Measurements from ENCODE around the gene OSBPL1A. TPM values are rescaled to one million over a fixed set of nuclear protein-coding genes. Genes with fewer than 3 reads are reported as not detected.
A peak's percentile ranks its signal among the peaks of the same experiment; 100 is the strongest.

The OSBPL1A gene
- total and polyA plus RNA-seq, 5 experiments from 2014 or later = 1.3 to 2.4 (median 1.7) TPM

- Mint-ChIP-seq H3K9me3 (no peaks in the 10 kb centered on the region), H3K27me3 (no peaks in the 10 kb centered on the region), H3K27ac (peak overlapping the region in 1 of 10 donors; percentile 0), H3K36me3 (no peaks in the 10 kb centered on the region), H3K4me1 (no peaks in the 10 kb centered on the region), H3K4me3 (no peak overlapping the region)
- DNase-seq (no peak), ATAC-seq (no peak)
- POLR2A ChIA-PET = no interaction called here
These were observed 177.9 kb downstream of the OSBPL1A start for GRCh38 chr18:24219561-24220317.

DNA sequence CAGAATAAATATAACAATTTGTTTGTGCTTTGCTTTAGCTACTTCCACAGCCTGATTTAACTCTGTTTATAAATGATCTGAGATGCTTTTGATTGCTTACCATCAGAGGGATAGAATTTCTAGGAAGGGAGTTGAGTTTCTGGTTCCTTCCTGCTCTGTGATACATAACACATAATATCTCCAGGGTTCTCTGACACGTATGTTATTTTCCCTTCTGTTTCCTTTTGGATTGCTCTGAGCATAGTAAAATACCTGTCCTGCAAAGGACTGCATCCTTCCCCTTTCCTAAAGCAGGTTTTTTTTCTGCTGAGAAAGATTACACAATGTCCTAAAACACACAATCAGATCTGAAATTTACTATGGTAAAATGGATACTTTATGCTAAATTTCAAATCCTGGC, 182.7 kb downstream of the OSBPL1A start:
- POLR2A ChIA-PET = no interaction called here
- peaks cover 0 to 2% (median 0%) of the 10 kb centered on the region in 3 donors for H3K36me3 Mint-ChIP-seq
- no peaks in the 10 kb centered on the region for H3K9me3 Mint-ChIP-seq
- DNase-seq = no peak
- ATAC-seq = no peak
- H3K27me3 Mint-ChIP-seq = no peaks in the 10 kb centered on the region
- H3K4me3 Mint-ChIP-seq = no peak overlapping the region
- no peak overlapping the region for H3K27ac Mint-ChIP-seq
- H3K4me1 Mint-ChIP-seq = no peaks in the 10 kb centered on the region

GRCh38 chr18:24214144-24214543, 183.5 kb downstream of the OSBPL1A start:
- Mint-ChIP-seq H3K9me3 (no peaks in the 10 kb centered on the region), H3K27me3 (no peaks in the 10 kb centered on the region), H3K27ac (no peak overlapping the region), H3K4me3 (no peak overlapping the region), H3K4me1 (no peaks in the 10 kb centered on the region), H3K36me3 (peaks cover 0 to 2% (median 0%) of the 10 kb centered on the region in 3 donors)
- ATAC-seq (no peak), DNase-seq (no peak)
- POLR2A ChIA-PET = no interaction called here

GRCh38 chr18:24212939-24213338, 184.7 kb downstream of the OSBPL1A start:
- DNase-seq (no peak), ATAC-seq (no peak)
- H3K9me3 Mint-ChIP-seq = no peaks in the 10 kb centered on the region
- no peaks in the 10 kb centered on the region for H3K4me1 Mint-ChIP-seq
- no peak overlapping the region for H3K27ac Mint-ChIP-seq
- no peaks in the 10 kb centered on the region for H3K27me3 Mint-ChIP-seq
- no peak overlapping the region for H3K4me3 Mint-ChIP-seq
- peaks cover 0 to 2% (median 0%) of the 10 kb centered on the region in 3 donors for H3K36me3 Mint-ChIP-seq
- POLR2A ChIA-PET = no interaction called here

DNA sequence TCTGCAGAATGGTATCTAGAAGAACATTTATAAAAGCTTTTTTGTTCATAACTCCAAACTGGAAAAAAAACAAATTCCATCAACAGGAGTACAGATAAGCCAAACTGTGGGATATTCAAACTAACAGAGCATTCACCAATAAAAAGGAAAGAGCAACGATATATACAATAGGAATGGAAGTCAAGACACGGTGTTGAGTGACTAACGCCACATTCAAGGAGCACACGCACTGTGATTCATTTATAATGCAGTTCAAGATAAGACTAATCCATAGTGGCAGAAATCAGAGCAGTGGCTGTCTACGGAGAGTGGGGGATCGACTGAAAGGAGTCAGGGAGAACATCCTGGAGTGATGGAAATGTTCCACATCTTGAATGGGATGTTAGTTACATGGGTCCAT, 188.1 kb downstream of the OSBPL1A start:
- H3K4me3 Mint-ChIP-seq = no peak overlapping the region

DNA sequence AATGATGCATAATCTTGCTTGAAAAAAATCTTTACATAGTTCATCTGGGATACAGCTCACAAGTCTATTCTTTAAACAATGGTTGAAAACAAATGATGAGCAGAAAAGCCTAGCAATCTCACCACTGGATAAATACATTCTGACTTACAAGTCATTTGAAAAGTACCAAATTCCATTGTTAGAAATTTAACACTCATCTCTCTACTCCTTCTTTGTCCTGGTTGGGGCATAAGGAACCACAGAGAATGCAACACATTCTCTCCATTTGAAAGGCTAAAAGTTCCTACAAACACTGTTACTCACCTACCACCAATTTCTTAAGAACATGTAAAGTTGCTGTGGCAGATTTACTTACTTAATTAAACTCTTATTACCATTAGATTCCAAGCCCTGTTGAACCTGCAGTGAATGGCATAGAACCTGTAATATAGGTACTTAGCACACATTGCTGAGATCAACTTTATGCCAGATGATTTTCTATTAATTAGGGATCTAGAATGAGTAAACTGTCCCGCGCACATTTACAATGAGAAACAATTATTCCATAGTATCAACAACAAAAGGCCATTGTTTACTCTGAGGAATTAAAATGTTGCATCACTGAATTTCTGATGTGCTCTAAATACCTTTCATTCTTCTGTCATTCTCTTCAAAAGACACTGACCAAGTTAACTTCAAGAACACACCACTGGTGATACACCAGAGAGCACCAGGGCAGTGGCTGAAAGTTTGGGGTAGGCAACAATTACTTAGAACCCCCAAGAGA, 189.2 kb downstream of the OSBPL1A start:
- DNase-seq (no peak), ATAC-seq (no peak)
- Mint-ChIP-seq H3K27me3 (peaks cover 0 to 1% (median 0%) of the 10 kb centered on the region in 5 donors), H3K9me3 (no peaks in the 10 kb centered on the region), H3K27ac (no peak overlapping the region), H3K36me3 (peaks cover 0 to 2% (median 0%) of the 10 kb centered on the region in 3 donors), H3K4me3 (no peak overlapping the region), H3K4me1 (no peaks in the 10 kb centered on the region)
- POLR2A ChIA-PET = no interaction called here

More for the DNA sequence above, 188.1 kb downstream of the OSBPL1A start:
- peaks cover 0 to 1% (median 0%) of the 10 kb centered on the region in 5 donors for H3K27me3 Mint-ChIP-seq
- no peak for DNase-seq
- H3K4me1 Mint-ChIP-seq = no peaks in the 10 kb centered on the region
- peaks cover 0 to 2% (median 0%) of the 10 kb centered on the region in 3 donors for H3K36me3 Mint-ChIP-seq
- POLR2A ChIA-PET = no interaction called here
- ATAC-seq = no peak
- H3K9me3 Mint-ChIP-seq = no peaks in the 10 kb centered on the region
- no peak overlapping the region for H3K27ac Mint-ChIP-seq

GRCh38 chr18:24204904-24205303, 192.7 kb downstream of the OSBPL1A start:
- Mint-ChIP-seq H3K4me1 (no peaks in the 10 kb centered on the region), H3K27ac (no peak overlapping the region), H3K4me3 (no peak overlapping the region), H3K27me3 (peaks cover 0 to 1% (median 0%) of the 10 kb centered on the region in 5 donors), H3K9me3 (no peaks in the 10 kb centered on the region), H3K36me3 (no peaks in the 10 kb centered on the region)
- DNase-seq = no peak
- no peak for ATAC-seq
- POLR2A ChIA-PET = no interaction called here

GRCh38 chr18:24201699-24202687, 195.6 kb downstream of the OSBPL1A start:
- DNase-seq (no peak), ATAC-seq (no peak)
- POLR2A ChIA-PET = no interaction called here
- no peak overlapping the region for H3K4me3 Mint-ChIP-seq
- H3K9me3 Mint-ChIP-seq = no peaks in the 10 kb centered on the region
- H3K36me3 Mint-ChIP-seq = no peaks in the 10 kb centered on the region
- no peak overlapping the region for H3K27ac Mint-ChIP-seq
- H3K27me3 Mint-ChIP-seq = peaks cover 0 to 1% (median 0%) of the 10 kb centered on the region in 5 donors
- H3K4me1 Mint-ChIP-seq = no peaks in the 10 kb centered on the region

GRCh38 chr18:24200494-24201290, 196.9 kb downstream of the OSBPL1A start:
- no peaks in the 10 kb centered on the region for H3K9me3 Mint-ChIP-seq
- no peak overlapping the region for H3K4me3 Mint-ChIP-seq
- no peak overlapping the region for H3K27ac Mint-ChIP-seq
- H3K4me1 Mint-ChIP-seq = no peaks in the 10 kb centered on the region
- no peaks in the 10 kb centered on the region for H3K36me3 Mint-ChIP-seq
- POLR2A ChIA-PET = no interaction called here
- no peaks in the 10 kb centered on the region for H3K27me3 Mint-ChIP-seq
- no peak for DNase-seq
- no peak for ATAC-seq

- Mint-ChIP-seq H3K9me3 (no peaks in the 10 kb centered on the region), H3K27ac (peak overlapping the region in 1 of 10 donors; percentile 11), H3K27me3 (no peaks in the 10 kb centered on the region), H3K36me3 (no peaks in the 10 kb centered on the region), H3K4me3 (no peak overlapping the region), H3K4me1 (no peaks in the 10 kb centered on the region)
- ATAC-seq (no peak), DNase-seq (no peak)
- POLR2A ChIA-PET = no interaction called here
These were observed 198.2 kb downstream of the OSBPL1A start for GRCh38 chr18:24199372-24199962.

- DNase-seq (no peak), ATAC-seq (no peak)
- POLR2A ChIA-PET = no interaction called here
- H3K9me3 Mint-ChIP-seq = no peaks in the 10 kb centered on the region
- no peaks in the 10 kb centered on the region for H3K36me3 Mint-ChIP-seq
- H3K4me1 Mint-ChIP-seq = no peaks in the 10 kb centered on the region
- no peak overlapping the region for H3K27ac Mint-ChIP-seq
- H3K27me3 Mint-ChIP-seq = peaks cover 0 to 2% (median 0%) of the 10 kb centered on the region in 5 donors
- H3K4me3 Mint-ChIP-seq = no peak overlapping the region
These were observed 199.2 kb downstream of the OSBPL1A start for GRCh38 chr18:24198461-24198860.

- ATAC-seq (no peak), DNase-seq (no peak)
- POLR2A ChIA-PET = no interaction called here
- Mint-ChIP-seq H3K9me3 (no peaks in the 10 kb centered on the region), H3K36me3 (no peaks in the 10 kb centered on the region), H3K4me3 (no peak overlapping the region), H3K4me1 (no peaks in the 10 kb centered on the region), H3K27ac (no peak overlapping the region), H3K27me3 (peaks cover 0 to 3% (median 0%) of the 10 kb centered on the region in 5 donors)
These were observed 200.2 kb downstream of the OSBPL1A start for GRCh38 chr18:24197412-24197811.
